SK-N-SH treated with all-trans-retinoic acid at 6 μM for 48 hours (cell line): ENCODE measurements around the gene KLHL29.

Experiments used
- ARNTL ChIP-seq: fragments of 450-650 bp; formaldehyde crosslinking; IDR thresholded peaks from 2 replicates; pipeline ENCODE4 v1.5.0; 2020; ENCODE audit warnings: low read depth, mild to moderate bottlenecking, moderate library complexity, borderline replicate concordance
- BACH2 ChIP-seq: fragments of 250-450 bp; sonication (Bioruptor Pico); IDR thresholded peaks from 2 replicates; pipeline ENCODE4 v1.9.0; 2021; ENCODE audit warnings: mild to moderate bottlenecking, borderline replicate concordance
- CSDC2 ChIP-seq: fragments of 250-450 bp; sonication (Bioruptor Pico); IDR thresholded peaks from 2 replicates; pipeline ENCODE4 v1.5.0; 2020; ENCODE audit warnings: mild to moderate bottlenecking, moderate library complexity
- ESRRG ChIP-seq: fragments of 250-450 bp; sonication (Bioruptor Pico); IDR thresholded peaks from 2 replicates; pipeline ENCODE4 v1.6.1; 2021; ENCODE audit warnings: mild to moderate bottlenecking
- OSR1 ChIP-seq: fragments of 250-450 bp; sonication (Bioruptor Pico); IDR thresholded peaks from 2 replicates; pipeline ENCODE4 v1.8.0; 2022; ENCODE audit warnings: moderate library complexity, mild to moderate bottlenecking, inconsistent platforms
- RARB ChIP-seq: fragments of 250-450 bp; sonication (Bioruptor Pico); IDR thresholded peaks from 2 replicates; pipeline ENCODE4 v1.8.0; 2021; ENCODE audit warnings: mild to moderate bottlenecking, moderate library complexity
- TCF4 ChIP-seq: fragments of 250-450 bp; sonication (Bioruptor Pico); IDR thresholded peaks from 2 replicates; pipeline ENCODE4 v1.8.0; 2021; ENCODE audit warnings: mild to moderate bottlenecking, moderate library complexity, borderline replicate concordance
- ZFP3 ChIP-seq: fragments of 250-450 bp; sonication (Bioruptor Pico); IDR thresholded peaks from 2 replicates; pipeline ENCODE4 v1.5.0; 2020; ENCODE audit warnings: mild to moderate bottlenecking, moderate library complexity
- ZFP30 ChIP-seq: fragments of 450-650 bp; formaldehyde crosslinking; IDR thresholded peaks from 2 replicates; pipeline ENCODE4 v1.5.0; 2022; ENCODE audit warnings: mild to moderate bottlenecking, moderate library complexity
- ZNF8 ChIP-seq: fragments of 450-650 bp; formaldehyde crosslinking; IDR thresholded peaks from 2 replicates; pipeline ENCODE4 v1.5.0; 2020; ENCODE audit warnings: mild to moderate bottlenecking, moderate library complexity
- TF ChIP-seq, protein P1 (sequence below): fragments of 250-450 bp; sonication (Bioruptor Pico); IDR thresholded peaks from 2 replicates; pipeline ENCODE4 v1.5.0; 2020; ENCODE audit warnings: mild to moderate bottlenecking, moderate library complexity
- TF ChIP-seq, protein P2 (sequence below): fragments of 250-450 bp; sonication (Bioruptor Pico); IDR thresholded peaks from 2 replicates; pipeline ENCODE4 v1.5.1; 2021; ENCODE audit warnings: mild to moderate bottlenecking, moderate library complexity
- TF ChIP-seq, protein P3 (sequence below): fragments of 250-450 bp; sonication (Bioruptor Pico); IDR thresholded peaks from 2 replicates; pipeline ENCODE4 v1.8.0; 2021; ENCODE audit warnings: low read depth, mild to moderate bottlenecking, moderate library complexity, borderline replicate concordance

DNA sequence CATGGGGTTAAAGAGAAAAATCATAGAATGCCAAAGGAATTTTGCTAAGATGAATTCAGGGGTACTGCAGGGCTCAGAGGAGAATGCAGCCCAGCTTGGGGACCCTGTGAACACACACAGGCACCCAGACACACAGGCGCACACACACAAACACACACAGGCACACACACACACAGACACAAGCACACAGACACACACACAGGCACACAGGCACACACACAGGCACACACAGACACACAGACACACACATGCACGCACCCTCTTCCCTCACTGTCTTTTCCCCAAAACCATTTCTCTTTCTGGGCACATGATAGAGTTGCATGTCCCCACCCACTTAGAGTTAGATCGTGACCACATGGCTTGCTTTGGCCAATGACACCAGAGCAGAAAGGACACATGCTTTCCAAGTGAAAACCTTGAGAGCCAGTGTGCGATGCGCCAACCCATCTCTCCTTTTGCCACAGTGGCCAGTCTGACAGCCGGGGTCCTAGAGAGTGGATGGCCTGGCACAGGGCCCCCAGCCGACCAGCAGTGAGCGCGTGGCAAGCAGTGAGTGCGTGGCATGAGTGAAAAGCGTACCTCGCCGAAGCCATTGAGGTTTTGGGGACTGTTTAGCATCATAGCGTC lies 163.3 kb downstream of the KLHL29 start:
- TF ChIP-seq RARB (CRISPR knock-in tag) (no peak), BACH2 (CRISPR knock-in tag) (no peak), CSDC2 (CRISPR knock-in tag) (no peak), OSR1 (CRISPR knock-in tag) (no peak), ARNTL (CRISPR knock-in tag) (no peak), ESRRG (CRISPR knock-in tag) (no peak), ZFP3 (no peak), ZNF8 (CRISPR knock-in tag) (no peak), TCF4 (CRISPR knock-in tag) (no peak), ZFP30 (CRISPR knock-in tag) (no peak)
- TF ChIP-seq, protein P1, sequence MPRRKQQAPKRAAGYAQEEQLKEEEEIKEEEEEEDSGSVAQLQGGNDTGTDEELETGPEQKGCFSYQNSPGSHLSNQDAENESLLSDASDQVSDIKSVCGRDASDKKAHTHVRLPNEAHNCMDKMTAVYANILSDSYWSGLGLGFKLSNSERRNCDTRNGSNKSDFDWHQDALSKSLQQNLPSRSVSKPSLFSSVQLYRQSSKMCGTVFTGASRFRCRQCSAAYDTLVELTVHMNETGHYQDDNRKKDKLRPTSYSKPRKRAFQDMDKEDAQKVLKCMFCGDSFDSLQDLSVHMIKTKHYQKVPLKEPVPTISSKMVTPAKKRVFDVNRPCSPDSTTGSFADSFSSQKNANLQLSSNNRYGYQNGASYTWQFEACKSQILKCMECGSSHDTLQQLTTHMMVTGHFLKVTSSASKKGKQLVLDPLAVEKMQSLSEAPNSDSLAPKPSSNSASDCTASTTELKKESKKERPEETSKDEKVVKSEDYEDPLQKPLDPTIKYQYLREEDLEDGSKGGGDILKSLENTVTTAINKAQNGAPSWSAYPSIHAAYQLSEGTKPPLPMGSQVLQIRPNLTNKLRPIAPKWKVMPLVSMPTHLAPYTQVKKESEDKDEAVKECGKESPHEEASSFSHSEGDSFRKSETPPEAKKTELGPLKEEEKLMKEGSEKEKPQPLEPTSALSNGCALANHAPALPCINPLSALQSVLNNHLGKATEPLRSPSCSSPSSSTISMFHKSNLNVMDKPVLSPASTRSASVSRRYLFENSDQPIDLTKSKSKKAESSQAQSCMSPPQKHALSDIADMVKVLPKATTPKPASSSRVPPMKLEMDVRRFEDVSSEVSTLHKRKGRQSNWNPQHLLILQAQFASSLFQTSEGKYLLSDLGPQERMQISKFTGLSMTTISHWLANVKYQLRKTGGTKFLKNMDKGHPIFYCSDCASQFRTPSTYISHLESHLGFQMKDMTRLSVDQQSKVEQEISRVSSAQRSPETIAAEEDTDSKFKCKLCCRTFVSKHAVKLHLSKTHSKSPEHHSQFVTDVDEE (CRISPR knock-in tag) = no peak
- TF ChIP-seq, protein P2, sequence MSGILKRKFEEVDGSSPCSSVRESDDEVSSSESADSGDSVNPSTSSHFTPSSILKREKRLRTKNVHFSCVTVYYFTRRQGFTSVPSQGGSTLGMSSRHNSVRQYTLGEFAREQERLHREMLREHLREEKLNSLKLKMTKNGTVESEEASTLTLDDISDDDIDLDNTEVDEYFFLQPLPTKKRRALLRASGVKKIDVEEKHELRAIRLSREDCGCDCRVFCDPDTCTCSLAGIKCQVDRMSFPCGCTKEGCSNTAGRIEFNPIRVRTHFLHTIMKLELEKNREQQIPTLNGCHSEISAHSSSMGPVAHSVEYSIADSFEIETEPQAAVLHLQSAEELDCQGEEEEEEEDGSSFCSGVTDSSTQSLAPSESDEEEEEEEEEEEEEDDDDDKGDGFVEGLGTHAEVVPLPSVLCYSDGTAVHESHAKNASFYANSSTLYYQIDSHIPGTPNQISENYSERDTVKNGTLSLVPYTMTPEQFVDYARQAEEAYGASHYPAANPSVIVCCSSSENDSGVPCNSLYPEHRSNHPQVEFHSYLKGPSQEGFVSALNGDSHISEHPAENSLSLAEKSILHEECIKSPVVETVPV = no peak
- TF ChIP-seq, protein P3, sequence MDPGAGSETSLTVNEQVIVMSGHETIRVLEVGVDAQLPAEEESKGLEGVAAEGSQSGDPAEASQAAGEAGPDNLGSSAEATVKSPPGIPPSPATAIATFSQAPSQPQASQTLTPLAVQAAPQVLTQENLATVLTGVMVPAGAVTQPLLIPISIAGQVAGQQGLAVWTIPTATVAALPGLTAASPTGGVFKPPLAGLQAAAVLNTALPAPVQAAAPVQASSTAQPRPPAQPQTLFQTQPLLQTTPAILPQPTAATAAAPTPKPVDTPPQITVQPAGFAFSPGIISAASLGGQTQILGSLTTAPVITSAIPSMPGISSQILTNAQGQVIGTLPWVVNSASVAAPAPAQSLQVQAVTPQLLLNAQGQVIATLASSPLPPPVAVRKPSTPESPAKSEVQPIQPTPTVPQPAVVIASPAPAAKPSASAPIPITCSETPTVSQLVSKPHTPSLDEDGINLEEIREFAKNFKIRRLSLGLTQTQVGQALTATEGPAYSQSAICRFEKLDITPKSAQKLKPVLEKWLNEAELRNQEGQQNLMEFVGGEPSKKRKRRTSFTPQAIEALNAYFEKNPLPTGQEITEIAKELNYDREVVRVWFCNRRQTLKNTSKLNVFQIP = no peak
